Neural progenitor cell (in vitro differentiated cells): ENCODE results near the gene CREB5. TPM values are rescaled to one million over a fixed set of nuclear protein-coding genes. Genes with fewer than 3 reads are reported as not detected.

ENCODE experiments used
- DNase-seq: peaks from one replicate; pipeline ENCODE4 v3.0.0-alpha.2; 2016; ENCODE audit warnings: low spot score
- H2AFZ ChIP-seq: fragments of 200-600 bp; sonication (generic); replicated peaks from 2 replicates; pipeline ENCODE4 v1.6.1; 2016; ENCODE audit warnings: antibody characterized with exemption
- H3F3A ChIP-seq: fragments of 200-600 bp; sonication (generic); 2 replicates; pipeline ENCODE4 v1.6.1; 2016; ENCODE audit warnings: antibody characterized with exemption, low read depth
- H3K27ac ChIP-seq: fragments of 200-600 bp; sonication (generic); 2 replicates; pipeline ENCODE4 v1.5.1; 2016; ENCODE audit warnings: mild to moderate bottlenecking
- H3K27me3 ChIP-seq: fragments of 200-600 bp; sonication (generic); 2 replicates; pipeline ENCODE4 v1.6.1; 2016; ENCODE audit warnings: mild to moderate bottlenecking, moderate library complexity
- H3K36me3 ChIP-seq: fragments of 200-600 bp; sonication (generic); 2 replicates; pipeline ENCODE4 v1.5.1; 2016
- H3K4me1 ChIP-seq: fragments of 200-600 bp; sonication (generic); 2 replicates; pipeline ENCODE4 v1.6.1; 2016; ENCODE audit warnings: mixed run types
- H3K4me2 ChIP-seq: fragments of 200-600 bp; sonication (generic); 2 replicates; pipeline ENCODE4 v1.6.1; 2016
- H3K4me3 ChIP-seq: fragments of 200-600 bp; sonication (generic); 2 replicates; pipeline ENCODE4 v1.5.1; 2016
- H3K79me2 ChIP-seq: fragments of 200-600 bp; sonication (generic); 2 replicates; pipeline ENCODE4 v1.6.1; 2016; ENCODE audit warnings: low read depth
- H3K9ac ChIP-seq: fragments of 200-600 bp; sonication (generic); 2 replicates; pipeline ENCODE4 v1.6.1; 2016
- H3K9me3 ChIP-seq: fragments of 200-600 bp; sonication (generic); 2 replicates; pipeline ENCODE4 v1.5.1; 2016; ENCODE audit warnings: low read depth
- H4K20me1 ChIP-seq: fragments of 200-600 bp; sonication (generic); 2 replicates; pipeline ENCODE4 v1.6.1; 2016; ENCODE audit warnings: low read depth
- H3K27ac Mint-ChIP-seq: 3 replicates; pipeline ENCODE4 v1.8.0; 2021; ENCODE audit warnings: mixed read lengths
- H3K27me3 Mint-ChIP-seq: 2 replicates; pipeline ENCODE4 v1.8.0; 2022; ENCODE audit warnings: low read depth, mild to moderate bottlenecking, inconsistent platforms, moderate library complexity, mixed read lengths; ENCODE audit not compliant: insufficient read depth
- H3K36me3 Mint-ChIP-seq: 3 replicates; pipeline ENCODE4 v1.8.0; 2021; ENCODE audit warnings: mixed read lengths
- H3K4me1 Mint-ChIP-seq: 3 replicates; pipeline ENCODE4 v1.8.0; 2021; ENCODE audit warnings: mixed read lengths
- H3K4me3 Mint-ChIP-seq: 3 replicates; pipeline ENCODE4 v1.8.0; 2021; ENCODE audit warnings: mild to moderate bottlenecking, moderate library complexity, mixed read lengths
- H3K9me3 Mint-ChIP-seq: 3 replicates; pipeline ENCODE4 v1.8.0; 2020; ENCODE audit warnings: mixed read lengths
- CTCF ChIP-seq: fragments of 200-600 bp; sonication (generic); IDR thresholded peaks from 2 replicates; pipeline ENCODE4 v1.5.1; 2017; ENCODE audit warnings: antibody characterized with exemption, mild to moderate bottlenecking
- EZH2 ChIP-seq: fragments of 200-600 bp; sonication (generic); IDR thresholded peaks from 2 replicates; pipeline ENCODE4 v1.6.1; 2017; ENCODE audit warnings: antibody characterized with exemption, mild to moderate bottlenecking, moderate library complexity
- EZH2phosphoT487 ChIP-seq: fragments of 200-600 bp; sonication (generic); IDR thresholded peaks from 2 replicates; pipeline ENCODE4 v1.6.1; 2017; ENCODE audit warnings: antibody characterized with exemption
- total RNA-seq: library from RNA; depleted of rRNA; stranded (reverse); fragments of >200 nt; gene quantifications from 2 replicates; pipeline ENCODE4 v1.2.3, GENCODE V29; 2015; ENCODE audit warnings: low replicate concordance

The CREB5 gene
- total RNA-seq, 1 donor from 2014 or later: 1.2 TPM

GRCh38 chr7:28744951-28745350 is 332.6 kb downstream of the CREB5 start:
- Histone ChIP-seq H3K4me1 (peaks cover 55% of the 10 kb centered on the region), H4K20me1 (no peaks in the 10 kb centered on the region), H3K4me2 (no peak overlapping the region), H3K36me3 (no peaks in the 10 kb centered on the region), H3F3A (peaks cover 26% of the 10 kb centered on the region), H3K9ac (no peak overlapping the region), H3K4me3 (no peak overlapping the region), H3K27me3 (no peaks in the 10 kb centered on the region), H2AFZ (no peak overlapping the region), H3K9me3 (no peaks in the 10 kb centered on the region), H3K79me2 (no peaks in the 10 kb centered on the region), H3K27ac (no peak overlapping the region)
- Mint-ChIP-seq H3K9me3 (peaks cover 2% of the 10 kb centered on the region), H3K4me3 (no peak overlapping the region), H3K4me1 (peaks cover 43% of the 10 kb centered on the region), H3K27me3 (no peaks in the 10 kb centered on the region), H3K27ac (no peak overlapping the region), H3K36me3 (no peaks in the 10 kb centered on the region)
- TF ChIP-seq EZH2: no peak
- TF ChIP-seq CTCF: no peak
- TF ChIP-seq EZH2phosphoT487: no peak
- no peak for DNase-seq

- no peaks in the 10 kb centered on the region for H3K9me3 ChIP-seq
- Mint-ChIP-seq H3K9me3 (peaks cover 2% of the 10 kb centered on the region), H3K4me3 (no peak overlapping the region), H3K4me1 (peaks cover 39% of the 10 kb centered on the region), H3K36me3 (no peaks in the 10 kb centered on the region), H3K27me3 (no peaks in the 10 kb centered on the region), H3K27ac (no peak overlapping the region)
- TF ChIP-seq EZH2phosphoT487: no peak
- TF ChIP-seq EZH2: no peak
- TF ChIP-seq CTCF: no peak
- H3K4me3 ChIP-seq: no peak overlapping the region
- peaks cover 22% of the 10 kb centered on the region for H3F3A ChIP-seq
- H2AFZ ChIP-seq: no peak overlapping the region
- H3K27ac ChIP-seq: peak overlapping the region; percentile 8
- H3K79me2 ChIP-seq: no peaks in the 10 kb centered on the region
- no peak overlapping the region for H3K9ac ChIP-seq
- no peak for DNase-seq
- no peak overlapping the region for H3K4me2 ChIP-seq
- H3K36me3 ChIP-seq: no peaks in the 10 kb centered on the region
- H3K4me1 ChIP-seq: peaks cover 51% of the 10 kb centered on the region
- H4K20me1 ChIP-seq: no peaks in the 10 kb centered on the region
- no peaks in the 10 kb centered on the region for H3K27me3 ChIP-seq
Measured at GRCh38 chr7:28745351-28745750, 333.0 kb downstream of the CREB5 start.

GRCh38 chr7:28747404-28747803 is 335.1 kb downstream of the CREB5 start:
- no peak for TF ChIP-seq EZH2
- no peak for TF ChIP-seq CTCF
- no peak for TF ChIP-seq EZH2phosphoT487
- no peak overlapping the region for H3K27ac Mint-ChIP-seq
- Histone ChIP-seq H3K9me3 (no peaks in the 10 kb centered on the region), H3K79me2 (no peaks in the 10 kb centered on the region), H3K27ac (no peak overlapping the region), H3F3A (peaks cover 19% of the 10 kb centered on the region), H3K9ac (no peak overlapping the region), H3K4me1 (peaks cover 48% of the 10 kb centered on the region), H2AFZ (peak overlapping the region; percentile 46), H3K36me3 (no peaks in the 10 kb centered on the region), H3K4me3 (no peak overlapping the region), H4K20me1 (no peaks in the 10 kb centered on the region), H3K4me2 (peak overlapping the region; percentile 51), H3K27me3 (no peaks in the 10 kb centered on the region)
- no peak for DNase-seq
- H3K27me3 Mint-ChIP-seq: no peaks in the 10 kb centered on the region
- H3K4me3 Mint-ChIP-seq: no peak overlapping the region
- H3K9me3 Mint-ChIP-seq: peaks cover 2% of the 10 kb centered on the region
- peaks cover 36% of the 10 kb centered on the region for H3K4me1 Mint-ChIP-seq
- no peaks in the 10 kb centered on the region for H3K36me3 Mint-ChIP-seq
